Gastrocnemius medialis (tissue), 4 donors: ENCODE measurements around the gene ARFGAP1.

ENCODE experiments used
- CTCF ChIP-seq, 5 experiments: fragments of 450-650 bp in 3 of 5; fragments of 200-600 bp in 2 of 5; sonication (generic) in 2 of 5; IDR thresholded peaks in 4 of 5; conservative IDR thresholded peaks in 1 of 5; 1 replicate in 4 of 5; 2 replicates in 1 of 5; pipeline ENCODE4 v1.5.1; 2016 to 2019; ENCODE audit warnings: antibody characterized with exemption in 5 of 5, mild to moderate bottlenecking in 3 of 5, moderate library complexity in 3 of 5
- POLR2A ChIP-seq, 2 donors: fragments of 450-650 bp; IDR thresholded peaks; one replicate each; pipeline ENCODE4 v1.6.1; 2017; ENCODE audit warnings: antibody characterized with exemption in 2 of 2, mild to moderate bottlenecking in 2 of 2, moderate library complexity in 2 of 2

DNA sequence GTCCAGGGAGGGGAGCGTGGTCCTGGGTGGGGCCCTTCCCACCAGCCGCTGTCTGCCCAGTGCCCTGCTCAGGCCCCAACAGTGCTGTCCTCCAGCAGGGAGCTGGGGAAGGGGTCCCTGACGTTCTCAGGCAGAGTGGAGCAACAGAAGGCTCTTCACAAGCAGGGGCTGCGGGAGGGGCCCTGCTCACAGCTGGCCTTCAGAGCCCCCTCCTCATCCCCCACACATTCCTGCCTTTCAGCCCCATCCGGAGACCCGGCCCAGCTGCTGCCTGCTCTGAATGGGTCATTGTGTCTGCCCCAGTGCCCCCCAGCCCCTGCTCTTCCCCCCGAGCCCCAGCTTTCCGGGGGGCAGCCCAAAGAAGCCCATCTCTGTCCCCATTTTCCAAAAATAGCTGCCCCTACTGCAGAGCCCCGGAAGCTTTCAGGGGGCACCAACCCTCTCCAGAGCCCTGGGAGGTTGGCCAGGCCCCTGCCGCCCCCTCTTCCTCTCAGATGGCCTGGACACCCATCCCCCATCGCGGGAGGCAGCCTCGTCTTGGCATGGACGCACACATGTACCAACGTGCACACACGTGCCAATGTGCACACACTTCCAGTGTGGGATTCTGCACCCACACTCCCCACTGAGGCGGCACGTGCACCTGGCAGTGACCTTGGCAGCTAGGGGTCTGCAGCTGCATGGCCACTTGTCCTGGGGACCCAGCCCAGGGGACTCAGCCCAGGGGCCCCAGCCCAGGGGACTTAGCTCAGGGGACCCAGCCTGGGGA, 24.1 kb downstream of the ARFGAP1 start:
- TF ChIP-seq CTCF (IDR thresholded peaks at IDR 0.05 in 4 of 5, conservative IDR thresholded peaks at IDR 0.05 in 1 of 5) (no peak), POLR2A (IDR thresholded peaks at IDR 0.05) (no peak)
